Stimulated activated CD4-positive, alpha-beta T cell treated with anti-CD3 and anti-CD28 coated beads, TNF-alpha, amount 100 ng/mL, for 4 hours (primary cell): Measurements from ENCODE around the gene TMEM120B.
"Not testable (repeated sequence)": the region's sequence is repeated elsewhere in the genome, so short reads cannot be mapped to it uniquely, and the experiment has no call there.

Source experiments
- DNase-seq, 3 experiments: peaks; one replicate each; pipeline ENCODE4 v3.0.0-alpha.2; 2020; ENCODE audit warnings: low read depth in 3 of 3

The TMEM120B gene

GRCh38 chr12:121745545-121745944 lies 33.0 kb downstream of the TMEM120B start:
- not testable (repeated sequence) for DNase-seq

- no peak for DNase-seq
Measured at GRCh38 chr12:121748218-121748570, 35.6 kb downstream of the TMEM120B start.

- DNase-seq: peak in 1 of 3 experiments; percentile 11
Measured at GRCh38 chr12:121748571-121749265, 36.2 kb downstream of the TMEM120B start.

- no peak for DNase-seq
Measured at GRCh38 chr12:121749267-121749666, 36.7 kb downstream of the TMEM120B start.

- DNase-seq: peak in 1 of 3 experiments; percentile 2
Measured at GRCh38 chr12:121750507-121750955, 38.0 kb downstream of the TMEM120B start.

GRCh38 chr12:121751034-121751433 lies 38.5 kb downstream of the TMEM120B start:
- DNase-seq: no peak

GRCh38 chr12:121751749-121752351 lies 39.3 kb downstream of the TMEM120B start:
- no peak for DNase-seq

- DNase-seq: no peak
Measured at GRCh38 chr12:121753844-121754264, 41.3 kb downstream of the TMEM120B start.

GRCh38 chr12:121754836-121755235 lies 42.3 kb downstream of the TMEM120B start:
- no peak for DNase-seq

- DNase-seq: no peak
Measured at GRCh38 chr12:121755591-121755990, 43.0 kb downstream of the TMEM120B start.

- not testable (repeated sequence) for DNase-seq
Measured at GRCh38 chr12:121758536-121758935, 46.0 kb downstream of the TMEM120B start.

- no peak for DNase-seq
Measured at GRCh38 chr12:121762269-121762668, 49.7 kb downstream of the TMEM120B start.

- no peak for DNase-seq
Measured at GRCh38 chr12:121764808-121765207, 52.3 kb downstream of the TMEM120B start.

GRCh38 chr12:121765573-121765972 lies 53.0 kb downstream of the TMEM120B start:
- DNase-seq: no peak

- DNase-seq: no peak
Measured at GRCh38 chr12:121766290-121767039, 53.9 kb downstream of the TMEM120B start.

GRCh38 chr12:121767525-121768016 lies 55.0 kb downstream of the TMEM120B start:
- no peak for DNase-seq

- DNase-seq: no peak
Measured at GRCh38 chr12:121769297-121769830, 56.8 kb downstream of the TMEM120B start.

GRCh38 chr12:121769831-121770301 lies 57.3 kb downstream of the TMEM120B start:
- no peak for DNase-seq

GRCh38 chr12:121770388-121770787 lies 57.8 kb downstream of the TMEM120B start:
- no peak for DNase-seq

- no peak for DNase-seq
Measured at GRCh38 chr12:121770813-121771625, 58.5 kb downstream of the TMEM120B start.
